CD1c-positive myeloid dendritic cell (primary cell): ENCODE results near the gene PPP1R16B.

Experiments used
- DNase-seq: peaks from one replicate; pipeline ENCODE4 v3.0.0-alpha.2; 2016; ENCODE audit errors: extremely low spot score

The PPP1R16B gene

DNA sequence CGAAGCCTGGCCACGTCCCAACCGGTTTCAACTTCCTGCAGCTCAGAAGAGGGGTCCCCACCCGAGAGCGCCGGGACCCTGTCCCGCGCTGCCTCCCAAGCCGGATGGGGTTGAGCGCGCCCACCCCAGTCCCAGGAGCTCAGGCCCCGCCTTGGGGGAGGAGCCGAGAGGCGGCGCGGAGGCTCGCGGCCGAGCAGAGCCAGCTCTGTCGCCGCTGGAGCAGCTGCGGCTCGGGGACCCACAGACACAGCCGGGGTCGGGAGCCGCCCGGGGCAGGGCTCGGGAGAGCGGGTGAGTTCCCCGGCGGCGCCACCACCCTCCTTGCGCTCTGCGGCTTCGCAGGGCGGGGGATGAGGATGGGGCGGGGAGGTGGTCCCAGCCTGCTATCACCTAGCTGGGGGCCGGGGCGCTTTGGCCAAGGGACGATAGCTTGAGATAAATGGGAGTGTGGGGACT lies at the start of gene PPP1R16B:
Gene PPP1R16B (plus strand): TSS at position 196 of the 456 bp plus-strand sequence. CDS start 30,229 bp downstream, outside the sequence.
- peak; percentile 46 for DNase-seq

GRCh38 chr20:38757145-38757775 lies 48.2 kb upstream of the PPP1R16B start:
- DNase-seq = no peak

DNA sequence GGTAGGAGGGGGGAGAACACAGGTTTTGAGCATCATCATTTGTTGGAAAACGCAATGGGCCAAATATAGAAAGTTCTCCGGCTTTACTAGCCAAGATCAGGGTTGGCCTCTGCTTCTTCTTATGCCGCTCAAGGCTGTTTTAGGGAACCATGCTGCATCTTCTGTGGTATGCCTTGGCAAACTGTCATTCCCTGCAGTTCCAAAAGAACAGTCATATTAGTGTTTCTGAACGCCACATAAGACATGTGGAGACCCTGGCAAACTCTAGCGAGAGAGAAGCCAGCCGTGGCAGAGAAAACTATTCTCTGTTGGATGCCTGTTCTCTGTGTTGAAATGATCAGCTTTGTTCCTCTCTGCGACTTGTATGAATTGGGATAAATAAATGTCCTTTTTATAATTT lies 46.4 kb upstream of the PPP1R16B start:
- DNase-seq = no peak

DNA sequence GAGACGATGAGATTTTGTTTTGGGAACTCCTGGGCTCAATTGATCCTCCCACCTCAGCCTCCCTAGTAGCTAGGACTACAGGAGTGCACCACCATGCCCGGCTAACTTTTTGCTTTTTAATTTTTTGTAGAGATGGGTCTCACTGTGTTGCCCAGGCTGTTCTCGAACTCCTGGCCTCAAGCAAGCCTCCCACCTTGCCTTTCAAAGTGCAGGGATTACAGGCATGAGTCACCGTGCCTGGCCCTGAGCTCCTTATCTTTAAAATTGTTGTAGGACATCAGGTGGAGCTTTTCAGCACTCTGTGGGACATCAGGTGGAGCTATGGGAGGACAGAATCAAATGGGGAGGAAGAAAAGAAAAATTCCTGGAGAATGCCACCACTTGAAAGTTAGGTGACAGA lies 44.5 kb upstream of the PPP1R16B start:
- no peak for DNase-seq

GRCh38 chr20:38762174-38762573 lies 43.3 kb upstream of the PPP1R16B start:
- no peak for DNase-seq

DNA sequence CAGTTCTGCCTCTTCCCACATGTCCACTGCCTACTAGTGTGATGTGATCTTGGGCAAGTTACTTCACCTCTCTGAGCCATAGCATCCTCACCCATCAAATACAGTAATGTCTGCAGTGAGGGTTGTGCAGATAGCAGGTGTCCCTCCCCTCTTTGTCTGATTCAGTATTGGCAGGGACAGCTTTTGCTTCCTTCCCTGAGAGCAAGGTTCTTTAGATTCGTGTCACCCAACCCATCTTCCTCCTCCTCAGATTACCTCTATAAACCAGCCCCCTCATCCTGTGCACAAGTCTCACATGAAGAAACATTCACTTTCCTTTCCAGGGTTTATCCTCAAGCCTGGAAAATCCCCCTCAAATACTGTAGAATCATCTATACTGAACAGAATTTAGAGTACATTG lies 41.9 kb upstream of the PPP1R16B start:
- DNase-seq = no peak

GRCh38 chr20:38764567-38765318 lies 40.8 kb upstream of the PPP1R16B start:
- DNase-seq = no peak

GRCh38 chr20:38766071-38766470 lies 39.4 kb upstream of the PPP1R16B start:
- DNase-seq = no peak

DNA sequence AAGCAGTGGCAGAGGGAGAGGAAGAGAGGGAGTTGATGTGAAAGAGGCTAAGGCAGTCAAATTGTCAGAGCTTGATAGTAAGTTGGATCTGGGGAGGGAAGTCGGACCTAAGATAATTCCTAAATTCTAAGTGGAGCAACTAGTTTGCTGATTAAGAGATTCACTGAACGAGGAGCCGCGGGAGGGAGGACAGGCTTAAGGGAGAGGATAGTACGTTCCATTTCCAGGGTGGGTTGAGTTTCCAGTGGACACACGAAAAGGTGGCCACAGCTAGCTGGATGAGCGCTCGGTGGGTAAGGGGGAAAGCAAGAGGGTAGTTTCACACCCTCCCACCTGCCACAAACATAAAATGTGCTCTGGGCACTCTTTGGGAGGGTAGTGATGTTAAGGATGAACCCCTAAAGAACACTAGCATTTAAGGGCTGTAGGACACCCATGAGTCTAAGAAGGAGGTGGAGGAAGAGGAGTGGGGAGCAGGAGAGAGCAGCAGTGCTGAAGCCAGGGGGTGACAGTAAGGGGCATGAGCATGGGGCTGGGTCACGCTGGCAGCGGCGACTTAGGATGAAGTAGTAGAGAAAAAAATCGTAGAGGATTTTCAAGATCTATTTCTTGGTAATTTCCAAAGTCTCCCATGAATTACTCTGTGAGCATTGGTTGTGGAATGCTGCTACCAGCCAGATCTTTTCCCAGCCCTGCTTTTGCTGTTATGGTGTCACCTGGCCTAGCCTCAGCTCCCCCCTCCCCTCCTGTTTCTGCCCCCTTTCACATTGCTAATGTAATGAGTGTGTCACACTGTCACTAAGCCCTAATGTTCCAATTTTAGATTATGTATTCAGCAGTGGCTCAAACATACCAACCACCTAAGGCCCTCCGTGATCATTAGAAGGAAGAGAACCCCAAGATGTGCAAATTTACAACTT lies 35.9 kb upstream of the PPP1R16B start:
- no peak for DNase-seq

DNA sequence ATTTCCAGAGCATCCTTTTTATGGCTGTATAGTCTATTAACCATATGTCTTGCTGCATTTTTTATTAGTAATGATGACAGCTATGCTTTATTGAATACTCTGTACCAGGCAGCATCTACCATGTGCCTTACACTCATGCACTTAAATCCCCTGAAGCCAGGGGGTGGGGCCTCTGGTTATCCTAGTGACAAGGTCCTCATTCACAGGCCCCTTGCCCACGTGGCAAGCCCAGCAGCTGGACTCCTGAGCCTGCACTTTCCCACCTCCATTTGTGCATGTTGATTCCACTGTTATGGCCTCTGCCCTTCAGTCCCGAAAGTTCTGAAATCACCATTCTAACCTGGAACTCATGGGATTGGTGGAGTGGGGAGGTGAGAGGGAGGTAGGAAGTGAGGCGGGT lies 35.0 kb upstream of the PPP1R16B start:
- no peak for DNase-seq

- no peak for DNase-seq
Observed at GRCh38 chr20:38770970-38771369, 34.5 kb upstream of the PPP1R16B start.

DNA sequence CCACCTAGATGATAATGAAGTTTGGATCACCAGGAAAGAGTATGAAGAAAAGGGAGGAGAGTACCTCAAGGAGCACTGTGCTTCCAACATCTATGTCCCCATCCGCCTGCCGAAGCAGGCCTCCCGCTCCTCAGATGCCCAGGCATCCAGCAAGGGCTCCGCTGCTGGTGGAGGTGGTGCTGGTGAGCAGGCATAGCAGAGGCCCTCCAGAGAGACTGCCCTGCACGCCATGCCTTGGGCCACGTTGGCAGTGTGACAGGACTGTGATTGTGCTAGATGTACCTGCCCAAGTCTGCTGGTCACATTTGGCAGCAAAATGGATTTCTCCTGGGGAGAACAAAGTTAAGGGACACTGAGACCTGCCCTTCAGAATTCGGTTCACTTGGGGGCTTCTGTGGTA lies 33.9 kb upstream of the PPP1R16B start:
- no peak for DNase-seq

- DNase-seq = no peak
Observed at GRCh38 chr20:38774167-38774566, 31.3 kb upstream of the PPP1R16B start.

- no peak for DNase-seq
Observed at GRCh38 chr20:38776363-38776762, 29.1 kb upstream of the PPP1R16B start.

DNA sequence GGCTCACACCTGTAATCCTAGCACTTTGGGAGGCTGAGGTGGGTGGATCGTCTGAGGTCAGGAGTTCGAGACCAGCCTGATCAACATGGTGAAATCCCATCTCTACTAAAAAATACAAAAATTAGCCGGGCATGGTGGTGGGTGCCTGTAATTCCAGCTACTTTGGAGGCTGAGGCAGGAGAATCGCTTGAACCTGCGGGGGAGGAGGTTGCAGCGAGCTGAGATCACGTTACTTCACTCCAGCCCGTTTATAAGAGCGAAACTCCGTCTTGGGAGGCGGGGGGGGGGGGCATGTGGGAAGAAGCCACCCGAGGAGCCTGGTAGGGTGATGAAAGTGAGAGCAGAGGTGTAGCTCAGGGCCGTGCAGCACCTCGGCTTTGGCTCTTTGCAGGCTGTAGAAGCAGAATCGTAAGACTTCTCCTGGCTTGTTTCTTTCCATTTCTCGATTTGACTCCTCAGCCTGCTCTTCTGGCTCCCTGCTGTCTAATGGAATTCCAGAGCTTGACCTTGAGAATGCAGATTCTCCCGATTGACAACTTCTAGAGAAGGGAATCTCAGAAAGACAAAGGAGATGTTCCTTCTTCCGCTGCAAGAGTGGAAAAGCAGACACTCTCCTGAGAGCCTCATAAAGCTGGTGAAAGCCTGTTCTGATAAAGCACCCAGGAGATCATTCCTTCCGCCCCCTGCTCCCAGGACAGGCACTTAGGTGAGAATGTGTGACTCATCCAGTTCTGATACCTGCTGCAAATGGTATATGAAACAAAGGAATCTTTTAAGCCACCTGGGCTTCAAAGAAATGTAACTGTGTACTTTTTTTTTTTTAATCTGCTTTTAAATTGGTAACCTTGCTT lies 26.0 kb upstream of the PPP1R16B start:
- DNase-seq = no peak

- DNase-seq = no peak
Observed at GRCh38 chr20:38782275-38782674, 23.2 kb upstream of the PPP1R16B start.

DNA sequence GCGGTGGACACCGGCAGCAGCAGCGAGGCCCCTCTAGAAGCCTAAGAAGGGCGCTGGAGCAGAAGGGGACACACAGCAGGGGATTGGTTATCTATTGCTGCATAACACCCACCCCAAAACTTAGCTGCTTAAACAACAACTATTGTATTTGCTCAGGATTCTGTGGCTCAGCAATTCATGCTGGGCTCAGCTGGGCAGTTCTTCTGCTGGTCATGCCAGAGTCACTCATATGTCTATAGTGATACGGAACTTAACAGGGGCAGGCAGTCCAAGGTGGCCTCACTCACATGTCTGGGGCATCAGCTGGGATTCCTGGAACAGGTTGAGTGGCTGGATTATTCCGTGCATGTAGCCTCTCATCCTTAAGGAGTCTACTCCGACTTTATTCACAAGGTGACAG lies 17.6 kb upstream of the PPP1R16B start:
- DNase-seq = no peak

GRCh38 chr20:38789503-38790199 lies 15.8 kb upstream of the PPP1R16B start:
- no peak for DNase-seq

DNA sequence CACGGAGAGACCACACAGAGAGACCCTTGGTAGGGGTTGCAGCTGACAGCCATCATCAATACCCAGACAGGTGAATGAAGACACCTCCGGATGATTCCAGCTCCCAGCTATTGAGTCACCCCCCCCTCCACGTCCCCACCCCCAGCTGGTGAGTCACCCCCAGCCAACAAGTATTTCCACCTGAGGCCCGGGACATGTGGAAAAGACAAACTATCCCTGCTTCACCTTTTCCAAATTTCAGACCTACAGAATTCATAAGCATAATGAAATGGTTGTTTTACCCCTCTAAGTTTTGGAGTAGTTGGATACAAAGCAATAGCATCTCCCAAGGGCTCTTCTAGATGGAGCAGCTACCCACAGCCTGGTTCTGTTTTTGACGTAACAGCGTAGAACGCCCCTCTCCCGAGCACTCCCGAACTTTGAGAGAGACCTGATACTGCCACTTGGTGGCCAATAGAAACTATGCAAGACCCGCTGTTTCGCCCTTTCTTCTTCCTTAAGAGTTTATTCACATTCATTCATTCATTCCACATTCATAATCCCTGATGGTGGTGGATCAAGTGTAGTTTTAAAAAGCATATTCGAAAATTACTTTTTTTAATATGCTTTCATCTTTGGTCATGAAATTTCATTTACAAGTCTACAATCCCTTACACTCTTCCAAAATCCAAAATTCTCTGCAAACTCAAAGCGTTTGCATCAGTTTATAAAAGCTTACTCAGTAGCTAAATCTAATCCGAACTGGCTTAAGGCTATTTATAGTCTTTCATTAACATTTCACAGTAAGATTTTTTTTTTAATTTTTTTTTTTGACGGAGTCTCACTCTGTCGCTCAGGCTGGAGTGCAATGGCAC lies 15.1 kb upstream of the PPP1R16B start:
- DNase-seq = peak; percentile 55

- no peak for DNase-seq
Observed at GRCh38 chr20:38791291-38791690, 14.2 kb upstream of the PPP1R16B start.
